HepG2 (cell line): ENCODE results near the gene TSPAN9. TPM values are rescaled to one million over a fixed set of nuclear protein-coding genes. Genes with fewer than 3 reads are reported as not detected.

Experiments
- ATAC-seq: fragments of 200-7000 bp; cut with Tn5 transposase; 3 replicates; pipeline ENCODE4 v1.9.1; 2020; ENCODE audit warnings: mild to moderate bottlenecking, moderate library complexity
- BruUV-seq: library from RNA; stranded (reverse); fragments of 400-500 nt; replicated peaks from 2 replicates; lab custom pipeline; 2021; lab: Mats Ljungman, UMichigan
- CTCF ChIA-PET: fragments of 300-600 bp; formaldehyde crosslinking; extraction: SDS; loops from one replicate; lab custom pipeline; 2021; ENCODE audit warnings: low total read pairs, inconsistent platforms, low intra/inter-chr PET ratio; lab: Yijun Ruan, JAX
- POLR2A ChIA-PET: fragments of 350-600 bp; sonication (Branson Sonifier 250); formaldehyde crosslinking; loops from one replicate; lab custom pipeline; 2020; ENCODE audit warnings: antibody characterized with exemption, inconsistent platforms; lab: Yijun Ruan, JAX
- DNase-seq: peaks from one replicate; pipeline ENCODE4 v3.0.0-alpha.2; 2015; ENCODE audit warnings: low spot score
- FAIRE-seq: peaks from 3 replicates; lab custom pipeline; 2011; peaks lifted over from hg19 to GRCh38; lab: Jason Lieb, UNC
- H2AFZ ChIP-seq: one replicate; pipeline ENCODE4 v1.6.1; 2011; ENCODE audit warnings: low read length, inconsistent platforms
- H3K27ac ChIP-seq: fragments of 300-600 bp; 3 replicates; pipeline ENCODE4 v1.8.0; 2011; ENCODE audit warnings: mixed run types, mild to moderate bottlenecking, mixed read lengths, low read length, inconsistent platforms; ENCODE audit not compliant: insufficient read depth; ENCODE audit errors: extremely low read length
- H3K27me3 ChIP-seq, 2 experiments: fragments of 200-600 bp in 1 of 2; 2 replicates in 1 of 2; 3 replicates in 1 of 2; pipeline versions ENCODE4 v1.6.0 to v1.8.0; 2011; ENCODE audit warnings: low read length in 2 of 2, mild to moderate bottlenecking in 2 of 2, moderate library complexity in 2 of 2, inconsistent platforms in 1 of 2; ENCODE audit not compliant: insufficient read depth in 2 of 2, control insufficient read depth in 1 of 2
- H3K36me3 ChIP-seq, 2 experiments: fragments of 200-600 bp in 1 of 2; replicated peaks in 1 of 2; 2 replicates in 1 of 2; 3 replicates in 1 of 2; pipeline versions ENCODE4 v1.5.1 to v1.8.0; 2011; ENCODE audit warnings: low read length in 2 of 2, inconsistent platforms in 1 of 2; ENCODE audit not compliant: insufficient read depth in 2 of 2, control insufficient read depth in 1 of 2
- H3K4me1 ChIP-seq: 2 replicates; pipeline ENCODE4 v1.5.1; 2012; ENCODE audit warnings: low read length, inconsistent platforms; ENCODE audit not compliant: insufficient read depth
- H3K4me2 ChIP-seq: 2 replicates; pipeline ENCODE4 v1.6.0; 2011; ENCODE audit warnings: low read depth, low read length, inconsistent platforms
- H3K4me3 ChIP-seq, 3 experiments: fragments of 200-600 bp in 1 of 3; sonication (generic), shearing (Covaris generic) in 1 of 3; replicated peaks in 1 of 3; 2 replicates each; pipeline ENCODE4 v1.5.1; 2011 to 2016; ENCODE audit warnings: low read length in 3 of 3, inconsistent platforms in 2 of 3, low read depth in 2 of 3, mild to moderate bottlenecking in 2 of 3, control low read depth in 1 of 3, mixed read lengths in 1 of 3; ENCODE audit not compliant: insufficient read depth in 1 of 3
- H3K79me2 ChIP-seq: one replicate; pipeline ENCODE4 v1.6.1; 2011; ENCODE audit warnings: low read length, inconsistent platforms; ENCODE audit not compliant: insufficient read depth
- H3K9ac ChIP-seq: 2 replicates; pipeline ENCODE4 v1.6.0; 2011; ENCODE audit warnings: mild to moderate bottlenecking, low read depth, low read length, inconsistent platforms; ENCODE audit not compliant: insufficient read depth
- H3K9me3 ChIP-seq: 2 replicates; pipeline ENCODE4 v1.5.1; 2012; ENCODE audit warnings: mild to moderate bottlenecking, low read length
- H4K20me1 ChIP-seq: 2 replicates; pipeline ENCODE4 v1.6.0; 2011; ENCODE audit warnings: inconsistent platforms, mild to moderate bottlenecking, low read length, moderate library complexity; ENCODE audit not compliant: insufficient read depth
- ATF7-NPFF ChIP-seq: sonication (generic); formaldehyde crosslinking; IDR thresholded peaks from 2 replicates; pipeline ENCODE4 v1.8.1; 2023; ENCODE audit warnings: mild to moderate bottlenecking, low read depth, missing genetic modification reagents, moderate library complexity
- HINFP ChIP-seq: sonication (generic); formaldehyde crosslinking; IDR thresholded peaks from 2 replicates; pipeline ENCODE4 v1.4.0; 2020; ENCODE audit warnings: low read depth, mild to moderate bottlenecking, missing genetic modification reagents
- JUNB ChIP-seq: sonication (generic); formaldehyde crosslinking; IDR thresholded peaks from 2 replicates; pipeline ENCODE4 v1.8.0; 2022; ENCODE audit warnings: missing genetic modification reagents, mild to moderate bottlenecking, borderline replicate concordance
- ONECUT2 ChIP-seq: sonication (generic); formaldehyde crosslinking; IDR thresholded peaks from 2 replicates; pipeline ENCODE4 v1.4.0; 2020; ENCODE audit warnings: missing genetic modification reagents
- REXO4 ChIP-seq: sonication (generic); formaldehyde crosslinking; IDR thresholded peaks from 2 replicates; pipeline ENCODE4 v1.8.0; 2022; ENCODE audit warnings: missing genetic modification reagents, mild to moderate bottlenecking, borderline replicate concordance
- SP140L ChIP-seq: sonication (generic); formaldehyde crosslinking; IDR thresholded peaks from 2 replicates; pipeline ENCODE4 v1.4.0; 2020; ENCODE audit warnings: missing genetic modification reagents, borderline replicate concordance
- ZC3H13 ChIP-seq: sonication (generic); formaldehyde crosslinking; IDR thresholded peaks from 2 replicates; pipeline ENCODE4 v1.8.1; 2023; ENCODE audit warnings: mild to moderate bottlenecking, missing genetic modification reagents, moderate library complexity
- ZKSCAN8 ChIP-seq: IDR thresholded peaks from 2 replicates; pipeline ENCODE4 v1.6.1; 2016; ENCODE audit warnings: borderline replicate concordance, missing genetic modification reagents, missing compliant biosample characterization
- ZNF652 ChIP-seq: IDR thresholded peaks from 2 replicates; pipeline ENCODE4 v1.6.1; 2016; ENCODE audit warnings: low read depth, borderline replicate concordance
- WGBS: methylation state at CpG from one replicate; pipeline ENCODE4 v1.1.6; 2017; ENCODE audit warnings: low lambda C conversion rate; 5-methylcytosine and 5-hydroxymethylcytosine counted together
- in situ Hi-C: cut with HindIII; loops from 2 replicates; pipeline ENCODE4 v1.10.0; 2017; ENCODE audit warnings: low pct_unique_long_range_greater_than_20kb; ENCODE audit not compliant: extremely low pct_ligation_motif_present
- intact Hi-C: fragments of 100-400 bp; cut with micrococcal nuclease; formaldehyde crosslinking; loops from one replicate; pipeline ENCODE4 v1.10.0; 2022; ENCODE audit not compliant: unreplicated experiment
- polyA plus RNA-seq, 8 experiments: library from polyadenylated mRNA; depleted of rRNA in 3 of 8; stranded (reverse) in 7 of 8; unstranded in 1 of 8; fragments of >200 nt; fragmentation: Illumina TruSeq in 4 of 8; extraction: Trizol in 4 of 8; gene quantifications; 2 replicates each; pipeline versions ENCODE4 v1.2.1 to v1.2.3, GENCODE V29; 2011 to 2016; ENCODE audit warnings: low read depth in 4 of 8, missing spikeins in 1 of 8, mixed read lengths in 1 of 8; ENCODE audit not compliant: insufficient read depth in 1 of 8
- total RNA-seq, 5 experiments: library from RNA; depleted of rRNA; stranded (reverse); fragments of >200 nt; fragmentation: Illumina TruSeq; extraction: Trizol; gene quantifications; 2 replicates each; pipeline ENCODE4 v1.2.3, GENCODE V29; 2016; ENCODE audit warnings: low read depth in 1 of 5

Gene TSPAN9
- total and polyA plus RNA-seq, 2 of the 13 experiments (the other 11 are each of a cell fraction or from before 2014, with no cell fraction given), result 18.1 to 42.3 TPM

- H3K27ac ChIP-seq, result no peak overlapping the region
- BruUV-seq, result no TSS peak
- no peaks in the 10 kb centered on the region for H3K79me2 ChIP-seq
- POLR2A ChIA-PET, result no interaction called here
- H3K36me3 ChIP-seq, result no peaks in the 10 kb centered on the region
- intact Hi-C loops (no loop called here), in situ Hi-C loops (loop anchor here (10.0 kb wide), 1 partner anchor 333 kb away; no protein-coding TSS in a partner anchor)
- no peak overlapping the region for H3K4me2 ChIP-seq
- H2AFZ ChIP-seq, result no peak overlapping the region
- no peaks in the 10 kb centered on the region for H3K4me1 ChIP-seq
- no peak overlapping the region for H3K9ac ChIP-seq
- TF ChIP-seq ZNF652 (CRISPR knock-in tag) (no peak), ONECUT2 (CRISPR knock-in tag) (no peak), HINFP (CRISPR knock-in tag) (no peak), ZKSCAN8 (no peak), SP140L (no peak), JUNB (CRISPR knock-in tag) (no peak), ATF7-NPFF (CRISPR knock-in tag) (no peak), REXO4 (CRISPR knock-in tag) (no peak), ZC3H13 (CRISPR knock-in tag) (no peak)
- H3K4me3 ChIP-seq, result no peak overlapping the region
- no peaks in the 10 kb centered on the region for H4K20me1 ChIP-seq
- H3K9me3 ChIP-seq, result no peaks in the 10 kb centered on the region
- ATAC-seq (no peak), FAIRE-seq (no peak), DNase-seq (no peak)
- CTCF ChIA-PET, result no interaction called here
- H3K27me3 ChIP-seq, result peaks cover 18 to 84% of the 10 kb centered on the region in 2 experiments
- 29% methylated on average over 14 of the region's 14 CpGs for WGBS
Measured at GRCh38 chr12:3311491-3312103, 234.4 kb downstream of the TSPAN9 start.
